ENCODE results near the gene LGMN. TPM values are rescaled to one million over a fixed set of nuclear protein-coding genes. Genes with fewer than 3 reads are reported as not detected.

The LGMN gene
- total and polyA plus RNA-seq, 2 of the 8 experiments (the other 6 are each of a cell fraction or from before 2014, with no cell fraction given) = 57.4 to 83.4 TPM

DNA sequence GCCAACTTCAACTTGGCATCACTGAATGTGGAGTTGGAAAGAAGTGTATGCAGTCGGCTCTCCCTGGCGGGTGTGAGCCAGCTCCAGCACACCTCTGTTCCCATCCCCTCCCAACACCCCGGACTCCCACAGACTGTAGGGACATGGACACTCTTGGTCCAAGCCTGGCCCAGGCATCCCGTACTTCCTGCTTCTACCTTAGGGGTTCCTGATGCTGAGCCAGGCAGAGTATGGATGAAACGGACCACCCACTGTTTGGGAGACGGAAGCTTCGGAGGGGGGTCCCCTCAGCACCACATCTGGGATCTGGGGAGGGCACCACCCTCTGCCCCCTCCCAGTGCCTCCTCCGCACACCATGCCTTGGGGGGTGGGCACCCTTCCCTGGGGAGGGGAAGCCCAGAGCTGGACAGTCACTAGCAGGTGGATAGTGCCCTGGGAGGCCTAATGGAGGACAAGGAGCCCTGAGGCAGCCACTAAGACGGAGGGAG is 62.0 kb downstream of the LGMN start (continued):
- no peak for TF ChIP-seq TCF12 (IDR thresholded peaks at IDR 0.05; ENCODE audit: low read depth, low read length)

All from H1 (cell line).